H9 (cell line): ENCODE results near the gene DNAI7. TPM values are rescaled to one million over a fixed set of nuclear protein-coding genes. Genes with fewer than 3 reads are reported as not detected.

Source experiments
- DNase-seq: peaks from one replicate; pipeline ENCODE4 v3.0.0-alpha.2; 2017
- H2AFZ ChIP-seq: one replicate; pipeline ENCODE4 v1.6.1; 2013; ENCODE audit warnings: mild to moderate bottlenecking, low read length, control low read depth, moderate library complexity
- H2AK5ac ChIP-seq: 2 replicates; pipeline ENCODE4 v1.6.1; 2013; ENCODE audit warnings: low read length, control low read depth, mixed read lengths; ENCODE audit not compliant: insufficient read length
- H2BK120ac ChIP-seq: one replicate; pipeline ENCODE4 v1.6.1; 2013; ENCODE audit warnings: low read depth, mild to moderate bottlenecking, low read length, control low read depth, inconsistent platforms; ENCODE audit not compliant: poor library complexity, severe bottlenecking
- H2BK12ac ChIP-seq: 2 replicates; pipeline ENCODE4 v1.6.1; 2013; ENCODE audit warnings: low read length, control low read depth, mixed read lengths, low read depth; ENCODE audit not compliant: insufficient read length
- H2BK15ac ChIP-seq: 2 replicates; pipeline ENCODE4 v1.6.1; 2013; ENCODE audit warnings: low read depth, low read length, control low read depth
- H2BK20ac ChIP-seq: one replicate; pipeline ENCODE4 v1.6.1; 2013; ENCODE audit warnings: low read depth, mild to moderate bottlenecking, low read length, control low read depth, inconsistent platforms; ENCODE audit not compliant: poor library complexity, severe bottlenecking
- H2BK5ac ChIP-seq: 2 replicates; pipeline ENCODE4 v1.6.1; 2013; ENCODE audit warnings: low read length, control low read depth, mixed read lengths; ENCODE audit not compliant: insufficient read length
- H3K14ac ChIP-seq: 2 replicates; pipeline ENCODE4 v1.6.1; 2013; ENCODE audit warnings: low read length, control low read depth; ENCODE audit not compliant: insufficient read depth
- H3K18ac ChIP-seq: 2 replicates; pipeline ENCODE4 v1.6.1; 2013; ENCODE audit warnings: low read depth, mild to moderate bottlenecking, mixed read lengths, low read length, control low read depth; ENCODE audit not compliant: insufficient read length
- H3K23ac ChIP-seq: 2 replicates; pipeline ENCODE4 v1.6.1; 2013; ENCODE audit warnings: low read length, control low read depth, mixed read lengths, low read depth; ENCODE audit not compliant: insufficient read length
- H3K23me2 ChIP-seq: 2 replicates; pipeline ENCODE4 v1.6.1; 2013; ENCODE audit warnings: low read depth, mild to moderate bottlenecking, mixed read lengths, low read length, control low read depth; ENCODE audit not compliant: insufficient read length, poor library complexity, severe bottlenecking
- H3K27ac ChIP-seq: 2 replicates; pipeline ENCODE4 v1.5.1; 2013; ENCODE audit warnings: low read length, control low read depth, mixed read lengths, low read depth; ENCODE audit not compliant: insufficient read length
- H3K27me3 ChIP-seq: 2 replicates; pipeline ENCODE4 v1.6.1; 2013; ENCODE audit warnings: low read length, control low read depth, inconsistent platforms; ENCODE audit not compliant: insufficient read depth
- H3K4ac ChIP-seq: 2 replicates; pipeline ENCODE4 v1.6.1; 2013; ENCODE audit warnings: low read depth, mild to moderate bottlenecking, control low read depth, inconsistent platforms, low read length, moderate library complexity
- H3K4me1 ChIP-seq: 2 replicates; pipeline ENCODE4 v1.6.1; 2013; ENCODE audit warnings: low read length, control low read depth, inconsistent platforms; ENCODE audit not compliant: insufficient read depth
- H3K4me2 ChIP-seq: 2 replicates; pipeline ENCODE4 v1.6.1; 2013; ENCODE audit warnings: low read length, control low read depth, mixed read lengths; ENCODE audit not compliant: insufficient read length, insufficient read depth
- H3K56ac ChIP-seq: 2 replicates; pipeline ENCODE4 v1.6.1; 2013; ENCODE audit warnings: low read depth, mild to moderate bottlenecking, mixed read lengths, low read length, control low read depth; ENCODE audit not compliant: insufficient read length
- H3K79me1 ChIP-seq: 2 replicates; pipeline ENCODE4 v1.6.1; 2013; ENCODE audit warnings: low read depth, mild to moderate bottlenecking, moderate library complexity, low read length, control low read depth, inconsistent platforms; ENCODE audit not compliant: insufficient read depth, poor library complexity, severe bottlenecking
- H3K79me2 ChIP-seq: 2 replicates; pipeline ENCODE4 v1.6.1; 2013; ENCODE audit warnings: low read length, control low read depth, inconsistent platforms; ENCODE audit not compliant: insufficient read depth
- H3K9ac ChIP-seq: 2 replicates; pipeline ENCODE4 v1.6.1; 2013; ENCODE audit warnings: low read length, control low read depth, mixed read lengths; ENCODE audit not compliant: insufficient read length; ENCODE audit errors: extremely low read depth
- H3K9me3 ChIP-seq: one replicate; pipeline ENCODE4 v1.6.1; 2013; ENCODE audit warnings: low read depth, low read length, inconsistent platforms; ENCODE audit not compliant: control insufficient read depth
- H3T11ph ChIP-seq: one replicate; pipeline ENCODE4 v1.6.1; 2013; ENCODE audit warnings: mild to moderate bottlenecking, low read length, control low read depth, inconsistent platforms
- H4K20me1 ChIP-seq: one replicate; pipeline ENCODE4 v1.6.1; 2013; ENCODE audit not compliant: control insufficient read depth, insufficient read length, insufficient read depth
- H4K5ac ChIP-seq: 2 replicates; pipeline ENCODE4 v1.6.1; 2013; ENCODE audit warnings: low read depth, mild to moderate bottlenecking, mixed read lengths, low read length, control low read depth; ENCODE audit not compliant: insufficient read length
- H4K8ac ChIP-seq: replicated peaks from 2 replicates; pipeline ENCODE4 v1.6.1; 2013; ENCODE audit warnings: low read length, control low read depth, mixed read lengths, low read depth; ENCODE audit not compliant: insufficient read length
- H4K91ac ChIP-seq: 2 replicates; pipeline ENCODE4 v1.6.1; 2013; ENCODE audit warnings: low read depth, mild to moderate bottlenecking, moderate library complexity, mixed read lengths, low read length, control low read depth; ENCODE audit not compliant: insufficient read length
- H3K27ac Mint-ChIP-seq, 3 experiments: 2 replicates in 2 of 3; 3 replicates in 1 of 3; pipeline ENCODE4 v1.8.0; 2020 to 2021; ENCODE audit warnings: mixed read lengths in 3 of 3, mild to moderate bottlenecking in 1 of 3, moderate library complexity in 1 of 3
- H3K27me3 Mint-ChIP-seq: 2 replicates; pipeline ENCODE4 v1.8.0; 2021; ENCODE audit warnings: low read depth, mild to moderate bottlenecking, moderate library complexity, mixed read lengths
- H3K36me3 Mint-ChIP-seq, 3 experiments: 2 replicates in 2 of 3; 3 replicates in 1 of 3; pipeline ENCODE4 v1.8.0; 2020 to 2021; ENCODE audit warnings: low read depth in 3 of 3, mixed read lengths in 3 of 3; ENCODE audit not compliant: insufficient read depth in 1 of 3
- H3K4me1 Mint-ChIP-seq, 2 experiments: 2 replicates each; pipeline ENCODE4 v1.8.0; 2020; ENCODE audit warnings: mixed read lengths in 2 of 2
- H3K4me3 Mint-ChIP-seq, 2 experiments: 2 replicates in 1 of 2; 3 replicates in 1 of 2; pipeline ENCODE4 v1.8.0; 2020 to 2021; ENCODE audit warnings: mild to moderate bottlenecking in 2 of 2, mixed read lengths in 2 of 2, moderate library complexity in 1 of 2
- H3K9me3 Mint-ChIP-seq, 2 experiments: 2 replicates in 1 of 2; 3 replicates in 1 of 2; pipeline ENCODE4 v1.8.0; 2020; ENCODE audit warnings: mild to moderate bottlenecking in 2 of 2, mixed read lengths in 2 of 2, moderate library complexity in 1 of 2
- CTCF ChIP-seq: fragments of 200-600 bp; sonication (generic); conservative IDR thresholded peaks from 3 replicates; pipeline ENCODE4 v1.8.0; 2021; ENCODE audit warnings: antibody characterized with exemption, mild to moderate bottlenecking
- WGBS: extraction: QIAGEN DNeasy Blood & Tissue Kit; methylation state at CpG from one replicate; pipeline ENCODE4 v1.1.7; 2013; ENCODE audit warnings: missing lambda C conversion rate, low lambda C conversion rate, mixed read lengths; ENCODE audit not compliant: insufficient read length; ENCODE audit errors: extremely low coverage; 5-methylcytosine and 5-hydroxymethylcytosine counted together
- total RNA-seq: library from RNA; stranded (reverse); gene quantifications from 2 replicates; pipeline ENCODE4 v1.2.1, GENCODE V29; 2021

Gene DNAI7
- total RNA-seq, 1 experiment from 2014 or later = not detected

GRCh38 chr12:25182765-25183164, 12.2 kb downstream of the DNAI7 start:
- Histone ChIP-seq H3K4me1 (no peaks in the 10 kb centered on the region), H3K14ac (no peak overlapping the region), H2BK120ac (no peak overlapping the region), H3K27me3 (no peaks in the 10 kb centered on the region), H3T11ph (no peak overlapping the region), H3K27ac (no peak overlapping the region), H3K79me2 (no peaks in the 10 kb centered on the region), H4K8ac (no peak overlapping the region), H2BK5ac (no peak overlapping the region), H2AFZ (no peak overlapping the region), H3K79me1 (no peaks in the 10 kb centered on the region), H3K23ac (no peak overlapping the region), H3K56ac (no peak overlapping the region), H3K18ac (no peak overlapping the region), H4K20me1 (no peaks in the 10 kb centered on the region), H3K9ac (no peak overlapping the region), H3K23me2 (no peaks in the 10 kb centered on the region), H2AK5ac (no peak overlapping the region), H2BK15ac (no peak overlapping the region), H4K5ac (no peak overlapping the region), H3K9me3 (no peaks in the 10 kb centered on the region), H3K4ac (no peak overlapping the region), H3K4me2 (no peak overlapping the region), H4K91ac (no peak overlapping the region), H2BK20ac (no peak overlapping the region), H2BK12ac (no peak overlapping the region)
- no peaks in the 10 kb centered on the region; a peak in 1 of 5 replicates for H3K9me3 Mint-ChIP-seq
- no peaks in the 10 kb centered on the region for H3K4me1 Mint-ChIP-seq
- H3K36me3 Mint-ChIP-seq = no peaks in the 10 kb centered on the region
- no CpG with 5 or more reads among the region's 3 CpGs for WGBS
- H3K4me3 Mint-ChIP-seq = no peak overlapping the region
- no peak overlapping the region for H3K27ac Mint-ChIP-seq
- no peak for TF ChIP-seq CTCF
- H3K27me3 Mint-ChIP-seq = no peaks in the 10 kb centered on the region; the same call in 1 of the 2 replicates
- no peak for DNase-seq
